Measurements from ENCODE around the gene TMED7. TPM values are rescaled to one million over a fixed set of nuclear protein-coding genes. Genes with fewer than 3 reads are reported as not detected.

Gene TMED7
- total RNA-seq, 1 experiment from 2014 or later, result 71.5 TPM

GRCh38 chr5:115594128-115595047 is 31.4 kb downstream of the TMED7 start:
- TF ChIP-seq CTCF (IDR thresholded peaks at IDR 0.05; ENCODE audit: insufficient read depth in 1 of 2, low read depth in 1 of 2, low read length in 1 of 2, severe bottlenecking in 1 of 2, unreplicated experiment in 1 of 2), result no peak
- Mint-ChIP-seq H3K4me1 (ENCODE audit: low read depth, unreplicated experiment) (no peaks in the 10 kb centered on the region), H3K9me3 (ENCODE audit: unreplicated experiment) (no peaks in the 10 kb centered on the region), H3K27ac (ENCODE audit: unreplicated experiment) (no peak overlapping the region), H3K36me3 (ENCODE audit: insufficient read depth, unreplicated experiment) (no peaks in the 10 kb centered on the region), H3K4me3 (ENCODE audit: unreplicated experiment) (no peak overlapping the region), H3K27me3 (ENCODE audit: insufficient read depth, unreplicated experiment) (no peaks in the 10 kb centered on the region)
- POLR2A ChIA-PET, result no interaction called here
- intact Hi-C loops (cut with micrococcal nuclease; ENCODE audit: unreplicated experiment), result no loop called here
- CTCF ChIA-PET, result no interaction called here
- Histone ChIP-seq H3K4me1 (no peaks in the 10 kb centered on the region), H3K27me3 (replicated peaks; ENCODE audit: control insufficient read depth, insufficient read depth, low read length) (no peaks in the 10 kb centered on the region), H3K36me3 (ENCODE audit: control insufficient read depth, insufficient read depth, low read length) (no peaks in the 10 kb centered on the region), H3K4me3 (ENCODE audit: low read depth, low read length) (no peak overlapping the region), H3K9me3 (no peaks in the 10 kb centered on the region)
- no peak for DNase-seq
- no TSS peak for BruUV-seq (replicated peaks)

DNA sequence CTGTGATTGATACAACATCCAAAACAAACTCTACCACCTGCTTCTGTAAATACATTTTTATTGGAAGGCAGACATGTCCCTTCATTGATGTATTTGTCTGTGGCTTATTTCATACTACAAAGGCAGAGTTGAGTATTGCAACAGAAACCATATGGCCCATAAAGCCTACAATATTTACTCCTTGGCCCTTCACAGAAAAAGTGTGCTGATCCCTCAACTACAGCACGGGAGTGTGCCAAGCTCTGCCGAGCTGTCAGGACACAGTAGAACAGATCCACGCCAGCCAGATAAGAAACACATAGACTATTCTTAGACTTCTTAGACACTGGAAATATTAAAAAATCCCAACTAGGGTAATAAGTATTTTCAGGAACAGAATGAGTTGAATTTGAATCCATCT is 36.8 kb downstream of the TMED7 start:
- ChIA-PET POLR2A (no interaction called here), CTCF (no interaction called here)
- no peak for TF ChIP-seq CTCF (IDR thresholded peaks at IDR 0.05; ENCODE audit: insufficient read depth in 1 of 2, low read depth in 1 of 2, low read length in 1 of 2, severe bottlenecking in 1 of 2, unreplicated experiment in 1 of 2)
- no peaks in the 10 kb centered on the region for H3K4me1 Mint-ChIP-seq (ENCODE audit: low read depth, unreplicated experiment)
- Histone ChIP-seq H3K4me1 (no peaks in the 10 kb centered on the region), H3K4me3 (ENCODE audit: low read depth, low read length) (no peak overlapping the region), H3K9me3 (no peaks in the 10 kb centered on the region), H3K27me3 (replicated peaks; ENCODE audit: control insufficient read depth, insufficient read depth, low read length) (no peaks in the 10 kb centered on the region), H3K36me3 (ENCODE audit: control insufficient read depth, insufficient read depth, low read length) (no peaks in the 10 kb centered on the region)
- no peak overlapping the region for H3K4me3 Mint-ChIP-seq (ENCODE audit: unreplicated experiment)
- no peaks in the 10 kb centered on the region for H3K9me3 Mint-ChIP-seq (ENCODE audit: unreplicated experiment)
- no peaks in the 10 kb centered on the region for H3K36me3 Mint-ChIP-seq (ENCODE audit: insufficient read depth, unreplicated experiment)
- no peak overlapping the region for H3K27ac Mint-ChIP-seq (ENCODE audit: unreplicated experiment)
- no TSS peak for BruUV-seq (replicated peaks)
- intact Hi-C loops (cut with micrococcal nuclease; ENCODE audit: unreplicated experiment), result no loop called here
- DNase-seq, result no peak
- H3K27me3 Mint-ChIP-seq (ENCODE audit: insufficient read depth, unreplicated experiment), result no peaks in the 10 kb centered on the region

DNA sequence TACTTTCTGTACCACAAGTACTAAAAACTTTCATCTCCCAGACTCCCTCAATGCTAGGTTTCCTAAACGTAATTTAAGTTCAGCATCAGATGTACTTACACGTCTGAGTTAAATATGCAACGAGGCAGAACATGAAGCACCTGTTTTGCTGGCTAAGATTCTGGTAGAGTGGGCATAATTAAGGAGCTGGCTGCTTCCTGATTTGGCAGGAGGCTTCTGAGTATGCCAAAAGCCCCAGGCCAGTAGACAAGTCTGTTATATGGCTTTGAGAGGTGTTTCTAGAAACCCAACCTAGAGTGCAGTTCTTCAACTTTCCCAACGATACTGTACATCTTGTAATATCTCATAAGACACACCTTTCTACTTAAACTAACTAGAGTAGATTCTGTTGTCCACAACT is 37.2 kb downstream of the TMED7 start:
- no peak overlapping the region for H3K4me3 ChIP-seq (ENCODE audit: low read depth, low read length)
- no peaks in the 10 kb centered on the region for H3K36me3 Mint-ChIP-seq (ENCODE audit: insufficient read depth, unreplicated experiment)
- no peaks in the 10 kb centered on the region for H3K36me3 ChIP-seq (ENCODE audit: control insufficient read depth, insufficient read depth, low read length)
- H3K27me3 ChIP-seq (replicated peaks; ENCODE audit: control insufficient read depth, insufficient read depth, low read length), result no peaks in the 10 kb centered on the region
- no peaks in the 10 kb centered on the region for H3K9me3 Mint-ChIP-seq (ENCODE audit: unreplicated experiment)
- intact Hi-C loops (cut with micrococcal nuclease; ENCODE audit: unreplicated experiment), result no loop called here
- H3K27ac Mint-ChIP-seq (ENCODE audit: unreplicated experiment), result no peak overlapping the region
- no peak for TF ChIP-seq CTCF (IDR thresholded peaks at IDR 0.05; ENCODE audit: insufficient read depth in 1 of 2, low read depth in 1 of 2, low read length in 1 of 2, severe bottlenecking in 1 of 2, unreplicated experiment in 1 of 2)
- H3K4me1 ChIP-seq, result no peaks in the 10 kb centered on the region
- H3K27me3 Mint-ChIP-seq (ENCODE audit: insufficient read depth, unreplicated experiment), result no peaks in the 10 kb centered on the region
- no peaks in the 10 kb centered on the region for H3K9me3 ChIP-seq
- no peaks in the 10 kb centered on the region for H3K4me1 Mint-ChIP-seq (ENCODE audit: low read depth, unreplicated experiment)
- POLR2A ChIA-PET, result no interaction called here
- CTCF ChIA-PET, result no interaction called here
- DNase-seq, result no peak
- no peak overlapping the region for H3K4me3 Mint-ChIP-seq (ENCODE audit: unreplicated experiment)
- BruUV-seq (replicated peaks), result no TSS peak
